GM18499 (cell line): Measurements from ENCODE around the gene SCO2.
"Not testable (repeated sequence)": the region's sequence is repeated elsewhere in the genome, so short reads cannot be mapped to it uniquely, and the experiment has no call there.

Experiments used
- ATAC-seq: cut with Tn5 transposase; IDR thresholded peaks from one replicate; pipeline ENCODE4 v1.9.1; 2021; ENCODE audit warnings: moderate number of reproducible peaks; ENCODE audit not compliant: insufficient read depth, unreplicated experiment

SCO2 gene

DNA sequence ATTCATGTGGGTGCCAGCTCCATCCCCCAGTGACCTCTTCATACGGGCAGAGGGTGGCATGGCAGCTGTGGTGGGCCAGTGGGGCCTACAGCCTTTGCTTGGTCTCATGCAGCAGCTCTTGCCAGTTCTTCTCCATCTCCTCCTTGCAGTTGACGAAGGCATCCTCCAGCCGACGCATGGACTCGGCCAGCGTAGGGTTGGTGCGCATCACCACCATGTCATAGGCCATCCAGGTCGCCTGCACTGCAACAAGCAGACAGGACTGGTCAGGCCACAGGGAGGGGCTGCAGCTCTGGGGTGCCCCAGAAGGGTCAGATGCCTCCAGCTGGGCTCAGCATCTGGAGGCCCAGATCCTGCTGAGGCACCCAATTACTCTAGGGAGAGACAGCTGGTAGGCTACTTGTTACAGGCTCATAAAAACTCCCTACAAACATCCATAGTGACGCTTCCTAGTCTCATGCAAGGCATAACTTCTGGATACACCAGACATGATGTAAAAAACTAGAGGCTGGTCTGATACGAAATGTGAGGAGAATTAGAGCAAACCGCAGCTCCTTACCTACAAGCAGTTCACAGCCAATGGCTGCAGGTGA is 25.9 kb upstream of the SCO2 start:
- no peak for ATAC-seq

DNA sequence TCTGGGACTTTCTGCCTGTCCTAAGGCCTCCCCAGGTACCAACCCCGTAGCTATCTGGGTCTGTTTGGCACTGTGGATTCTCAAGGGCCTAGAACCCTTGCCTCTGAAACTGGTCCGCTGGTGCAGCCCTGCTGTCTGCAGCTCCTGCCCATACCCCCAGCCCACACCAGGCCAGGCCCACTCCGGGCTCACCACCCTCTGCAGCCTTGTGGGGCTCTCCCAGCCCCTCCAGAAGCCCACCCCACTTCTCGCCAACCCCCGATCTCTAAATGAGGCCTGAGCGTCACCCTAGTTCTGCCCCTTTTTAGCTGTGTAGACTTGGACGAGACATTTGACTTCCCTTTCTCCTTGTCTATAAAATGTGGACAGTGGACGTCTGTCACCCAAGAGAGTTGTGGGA is 25.0 kb upstream of the SCO2 start:
- no peak for ATAC-seq

DNA sequence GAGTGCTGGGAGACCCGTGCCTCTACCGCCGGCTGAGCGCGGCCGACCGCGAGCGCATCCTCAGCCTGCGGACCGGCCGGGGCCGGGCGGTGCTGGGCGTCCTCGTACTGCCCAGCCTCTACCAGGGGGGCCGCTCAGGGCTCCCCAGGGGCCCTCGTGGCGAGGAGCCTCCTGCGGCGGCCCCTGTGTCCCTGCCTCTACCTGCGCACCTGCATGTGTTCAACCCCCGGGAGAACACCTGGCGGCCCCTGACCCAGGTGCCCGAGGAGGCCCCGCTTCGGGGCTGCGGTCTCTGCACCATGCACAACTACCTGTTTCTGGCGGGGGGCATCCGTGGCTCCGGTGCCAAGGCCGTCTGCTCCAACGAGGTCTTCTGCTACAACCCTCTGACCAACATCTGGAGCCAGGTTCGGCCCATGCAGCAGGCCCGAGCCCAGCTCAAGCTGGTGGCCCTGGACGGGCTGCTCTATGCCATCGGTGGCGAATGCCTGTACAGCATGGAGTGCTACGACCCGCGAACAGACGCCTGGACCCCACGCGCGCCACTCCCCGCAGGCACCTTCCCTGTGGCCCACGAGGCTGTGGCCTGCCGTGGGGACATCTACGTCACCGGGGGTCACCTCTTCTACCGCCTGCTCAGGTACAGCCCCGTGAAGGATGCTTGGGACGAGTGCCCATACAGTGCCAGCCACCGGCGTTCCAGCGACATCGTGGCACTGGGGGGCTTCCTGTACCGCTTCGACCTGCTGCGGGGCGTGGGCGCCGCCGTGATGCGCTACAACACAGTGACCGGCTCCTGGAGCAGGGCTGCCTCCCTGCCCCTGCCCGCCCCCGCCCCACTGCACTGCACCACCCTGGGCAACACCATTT is 23.8 kb upstream of the SCO2 start:
- ATAC-seq = no peak

DNA sequence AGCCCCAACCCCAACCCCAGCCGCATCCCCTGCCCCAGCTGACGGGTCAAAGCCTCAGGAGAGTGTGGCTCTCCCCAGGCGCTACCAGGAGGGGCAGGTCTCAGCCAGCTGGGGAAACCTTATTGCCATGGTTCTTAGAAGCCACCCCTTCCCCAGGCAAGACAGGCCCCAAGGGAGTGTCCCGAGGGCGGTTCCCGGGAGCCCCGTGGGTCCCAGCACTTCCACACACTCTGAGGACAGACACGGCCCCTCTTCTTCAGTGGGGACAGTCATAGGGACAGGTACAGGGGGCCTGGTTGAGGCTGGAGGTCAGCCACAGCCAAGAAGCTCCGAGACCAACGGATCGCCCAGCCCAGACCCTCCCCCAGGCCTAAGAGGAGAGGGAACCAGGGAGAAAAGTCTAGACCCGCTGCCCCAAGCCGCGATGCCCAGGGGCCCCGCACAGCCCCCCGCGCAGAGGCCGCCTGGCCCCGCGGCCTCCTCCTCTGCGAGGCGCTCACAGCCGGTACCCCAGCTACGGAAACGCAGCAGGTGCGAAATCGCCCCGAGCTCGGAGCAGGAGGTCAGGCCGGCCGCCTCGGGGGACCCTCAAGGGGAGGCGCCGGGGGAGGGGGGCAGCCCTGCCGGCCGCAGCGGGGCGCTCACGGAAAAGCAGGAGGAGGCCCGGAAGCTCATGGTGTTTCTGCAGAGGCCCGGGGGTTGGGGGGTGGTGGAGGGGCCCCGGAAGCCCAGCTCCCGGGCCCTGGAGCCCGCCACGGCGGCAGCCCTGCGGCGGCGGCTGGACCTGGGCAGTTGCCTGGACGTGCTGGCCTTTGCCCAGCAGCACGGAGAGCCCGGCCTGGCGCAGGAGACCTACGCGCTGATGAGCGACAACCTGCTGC is 22.9 kb upstream of the SCO2 start:
- ATAC-seq = no peak

DNA sequence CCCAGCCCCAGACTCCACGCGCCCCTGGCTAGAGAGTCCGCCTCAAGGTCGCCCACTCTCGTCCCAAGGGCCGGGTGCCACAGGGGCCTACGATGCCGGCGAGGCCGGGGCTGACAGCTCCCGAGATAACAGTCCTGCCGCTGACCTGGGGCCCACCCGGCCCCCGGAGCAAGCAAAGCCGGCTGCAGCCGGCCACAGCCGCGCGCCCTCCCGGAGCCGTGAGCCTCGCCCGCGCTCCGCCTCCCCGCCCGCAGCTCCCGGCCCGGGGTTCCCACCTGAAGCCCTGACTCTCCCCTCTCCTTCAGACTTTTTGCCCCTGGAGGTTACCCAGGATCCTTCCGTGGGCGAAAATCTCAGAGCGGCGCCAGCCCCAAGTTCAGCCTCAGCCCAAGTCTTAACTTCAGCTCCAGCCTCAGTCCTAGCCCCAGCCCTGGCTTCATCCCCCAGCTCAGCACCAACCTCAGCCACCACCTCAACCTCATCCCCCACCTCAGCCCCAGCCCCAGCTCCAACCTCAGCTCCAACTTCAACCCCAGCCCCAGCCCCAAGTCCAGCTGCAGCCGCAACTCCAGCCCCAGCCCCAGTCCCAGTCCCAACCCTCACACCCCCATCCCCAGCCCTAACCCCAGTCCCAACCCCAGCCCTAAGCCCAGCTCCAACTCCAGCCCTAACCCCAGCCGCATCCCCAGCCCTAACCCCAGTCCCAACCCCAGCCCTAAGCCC is 22.0 kb upstream of the SCO2 start:
- ATAC-seq = no peak

DNA sequence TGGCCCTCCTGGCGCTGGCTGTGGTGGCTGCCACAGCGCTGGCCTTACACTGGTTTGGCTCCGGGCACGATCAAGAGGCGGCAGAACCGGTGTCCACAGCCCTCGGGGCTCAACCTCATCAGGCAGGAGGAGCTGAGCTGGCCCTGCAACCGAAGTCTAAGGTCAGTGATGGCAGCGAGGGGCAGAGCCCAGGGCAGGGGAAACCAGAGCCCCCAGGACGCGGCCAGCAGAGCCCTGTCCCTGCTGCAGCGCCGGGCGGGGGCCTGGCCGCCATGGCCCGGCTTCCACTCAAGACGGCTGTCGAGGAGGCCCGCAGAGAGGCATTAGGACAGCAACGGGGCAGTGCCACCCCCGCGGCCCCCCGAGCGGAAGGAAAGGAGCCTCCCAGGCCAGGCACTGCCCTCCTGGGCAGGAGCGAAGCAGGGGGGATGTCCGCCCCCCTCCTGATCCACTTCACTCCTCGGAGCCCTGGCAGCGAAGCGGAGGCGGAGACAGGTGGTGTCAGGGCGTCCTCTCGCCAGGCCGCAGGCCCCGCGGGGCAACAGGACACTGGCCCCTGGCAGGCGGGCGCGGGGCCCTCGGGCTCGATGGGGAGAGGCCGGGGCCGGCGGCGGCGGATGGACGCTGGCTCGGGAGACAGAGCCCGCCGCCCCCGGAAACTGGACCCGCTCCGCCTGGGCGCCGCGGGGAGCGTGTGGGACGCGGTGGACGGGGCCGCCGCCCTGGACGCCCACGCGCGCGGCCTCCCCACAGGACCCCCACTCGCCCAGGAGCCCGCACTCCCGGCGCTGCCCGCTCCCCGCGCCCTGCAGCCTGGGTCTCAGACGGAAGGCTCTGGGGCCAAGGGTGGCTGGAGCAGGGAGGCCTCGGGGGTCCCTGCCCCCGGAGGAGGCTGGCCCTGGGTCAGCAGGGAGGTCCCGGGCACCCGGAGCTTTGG is 21.2 kb upstream of the SCO2 start:
- no peak for ATAC-seq

DNA sequence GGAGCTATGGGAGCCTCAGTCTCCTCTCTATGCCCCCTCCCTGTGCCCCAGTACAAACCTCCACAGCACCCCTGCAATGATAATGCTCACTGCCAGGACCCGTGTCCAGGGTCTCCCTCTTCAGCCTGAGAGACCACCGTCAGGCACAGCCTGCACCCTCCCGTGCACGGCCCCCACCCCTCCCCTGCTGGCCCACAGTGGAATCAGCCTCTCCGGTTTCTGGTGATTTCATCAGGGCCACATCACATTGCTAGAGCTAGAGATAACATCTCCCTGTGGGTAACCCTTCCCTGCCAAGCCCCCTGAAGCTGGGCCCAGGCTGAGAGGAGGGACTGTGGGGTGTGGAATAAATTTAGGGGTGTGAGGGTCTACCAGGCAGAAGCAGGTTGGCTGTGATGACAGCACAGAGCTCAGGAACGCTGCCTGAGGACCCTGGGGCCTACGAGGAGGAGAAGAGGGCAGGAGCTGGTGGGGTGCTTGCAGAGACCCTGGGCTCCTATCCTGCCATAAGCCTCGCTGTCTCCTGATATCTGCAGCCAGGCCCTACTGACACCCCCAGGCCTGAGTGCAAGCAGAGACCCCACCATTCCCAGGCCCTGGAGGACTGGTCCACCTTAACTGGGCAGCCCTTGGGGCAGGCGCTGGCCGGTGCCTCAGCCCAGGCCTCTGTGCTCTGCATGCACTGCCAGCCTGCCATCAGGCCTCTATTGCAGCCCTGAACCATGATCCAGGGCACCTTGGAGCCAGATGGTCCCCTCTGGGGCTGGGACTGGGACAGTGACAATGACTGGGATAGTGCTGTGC is 20.3 kb upstream of the SCO2 start, which contains the start of gene KLHDC7B:
KLHDC7B (plus strand) TSS at position 378 of the 804 bp plus-strand sequence; CDS start at position 723, 345 bp downstream.
- no peak for ATAC-seq

DNA sequence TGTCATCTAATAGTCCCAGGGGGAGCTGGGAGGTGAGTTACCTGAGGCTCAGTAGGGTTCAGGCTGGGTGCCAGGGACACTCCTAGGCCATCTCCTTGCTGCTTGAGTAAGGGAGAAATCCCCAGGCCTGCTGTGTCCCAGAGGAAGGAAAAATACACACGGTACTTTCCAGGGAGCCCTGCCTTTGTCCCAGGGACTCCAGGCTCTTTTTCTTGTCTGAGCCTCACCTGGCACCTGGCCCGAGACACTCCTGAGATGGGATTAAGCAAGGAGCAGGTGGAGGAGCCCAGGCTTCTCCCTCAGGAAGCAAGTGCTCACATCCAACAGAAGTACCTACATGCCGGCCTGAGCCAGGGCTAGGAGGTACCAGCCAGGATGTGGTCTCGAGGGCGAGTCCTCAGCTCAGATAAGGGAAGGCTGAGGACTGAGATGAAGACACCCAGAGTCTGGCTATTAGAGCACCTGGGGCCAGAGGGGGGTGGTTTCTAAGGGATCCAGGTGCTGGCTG is 19.4 kb upstream of the SCO2 start:
- ATAC-seq = no peak

DNA sequence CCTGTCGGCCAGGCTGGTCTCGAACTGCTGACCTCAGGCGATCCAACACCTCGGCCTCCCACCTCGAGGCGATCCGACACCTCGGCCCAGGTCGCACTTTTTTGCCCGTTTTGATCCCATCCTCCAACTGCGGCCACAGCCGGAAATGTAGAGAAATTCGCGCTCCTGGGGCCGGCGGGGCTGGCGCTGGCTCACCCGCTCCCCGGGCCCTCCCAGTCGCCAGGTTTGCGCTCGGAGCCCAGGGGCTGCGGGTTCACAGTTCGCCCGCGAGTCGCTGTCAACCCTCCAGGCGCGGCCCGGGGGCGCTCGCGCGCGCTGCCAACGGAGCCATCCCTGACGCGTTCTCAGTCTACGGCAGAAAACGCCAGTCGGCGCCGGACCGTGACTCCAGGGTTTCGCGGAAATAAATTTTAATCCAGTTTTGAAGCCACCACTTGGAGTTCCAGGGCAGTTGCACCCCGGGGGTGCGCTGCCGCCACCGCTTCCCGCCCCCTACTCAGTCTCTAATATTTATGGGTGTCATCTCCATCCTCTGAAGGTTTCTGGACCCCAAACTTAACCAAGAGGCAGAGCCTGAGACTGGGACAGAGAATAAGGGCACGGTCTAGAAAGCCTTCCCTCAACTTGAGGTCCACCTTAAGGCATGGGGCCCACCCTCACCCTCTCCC is 18.8 kb upstream of the SCO2 start:
- ATAC-seq = no peak

DNA sequence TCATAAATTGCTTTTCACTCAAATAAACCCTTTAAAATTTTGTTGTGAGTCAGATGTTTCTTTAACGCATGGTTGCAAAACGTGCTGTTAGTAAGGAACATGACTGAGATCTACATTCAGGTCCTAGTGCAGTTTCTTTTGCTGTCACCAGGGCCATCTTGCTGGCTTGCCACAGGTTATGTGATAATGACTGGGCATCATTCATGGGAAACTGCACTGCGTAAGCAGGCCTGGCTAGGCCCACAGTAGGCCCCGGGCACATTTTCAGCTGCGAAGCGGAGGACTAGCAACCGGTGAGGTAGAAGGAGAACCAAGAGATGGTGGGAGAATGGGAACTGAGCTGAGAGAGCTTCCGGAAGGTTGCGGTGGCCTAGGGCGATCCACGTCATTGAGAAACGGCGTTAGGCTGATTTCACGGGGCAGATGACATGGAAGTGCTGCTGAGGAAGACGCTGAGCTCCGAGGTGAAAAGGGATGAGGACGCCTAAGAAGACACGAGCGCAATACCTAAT is 17.1 kb upstream of the SCO2 start:
- ATAC-seq = no peak

DNA sequence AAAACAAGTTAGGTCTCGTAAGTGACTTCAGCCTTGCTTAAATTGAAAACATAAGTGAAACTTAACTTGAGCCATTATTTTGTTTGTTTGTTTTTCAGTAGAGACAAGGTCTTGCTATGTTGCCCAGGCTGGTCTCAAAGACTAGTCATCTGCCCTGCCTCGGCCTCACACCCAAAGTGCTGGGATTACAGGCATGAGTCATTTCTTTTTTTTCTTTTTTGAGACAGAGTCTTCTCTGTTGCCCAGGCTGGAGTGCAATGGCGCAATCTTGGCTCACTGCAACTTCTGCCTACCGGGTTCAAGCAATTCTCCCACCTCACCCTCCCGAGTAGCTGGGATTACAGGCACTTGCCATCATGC is 16.2 kb upstream of the SCO2 start:
- not testable (repeated sequence) for ATAC-seq

DNA sequence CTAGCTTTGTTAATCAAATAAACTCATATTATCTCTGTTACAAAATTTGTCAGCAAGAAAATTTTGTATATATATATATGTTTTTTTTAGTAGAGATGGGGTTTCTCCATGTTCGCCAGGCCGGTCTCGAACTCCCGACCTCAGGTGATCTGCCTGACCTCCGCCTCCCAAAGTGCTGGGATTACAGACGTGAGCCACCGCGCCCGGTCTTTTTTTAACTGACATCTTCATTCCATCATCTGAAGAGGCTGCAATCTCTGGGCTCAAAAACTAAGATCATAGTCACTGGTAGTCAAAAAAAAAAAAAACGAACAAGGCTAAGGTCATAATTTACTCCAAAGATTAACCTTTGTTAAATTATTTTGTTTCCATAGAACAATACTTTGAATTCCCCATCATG is 15.0 kb upstream of the SCO2 start:
- ATAC-seq = no peak

DNA sequence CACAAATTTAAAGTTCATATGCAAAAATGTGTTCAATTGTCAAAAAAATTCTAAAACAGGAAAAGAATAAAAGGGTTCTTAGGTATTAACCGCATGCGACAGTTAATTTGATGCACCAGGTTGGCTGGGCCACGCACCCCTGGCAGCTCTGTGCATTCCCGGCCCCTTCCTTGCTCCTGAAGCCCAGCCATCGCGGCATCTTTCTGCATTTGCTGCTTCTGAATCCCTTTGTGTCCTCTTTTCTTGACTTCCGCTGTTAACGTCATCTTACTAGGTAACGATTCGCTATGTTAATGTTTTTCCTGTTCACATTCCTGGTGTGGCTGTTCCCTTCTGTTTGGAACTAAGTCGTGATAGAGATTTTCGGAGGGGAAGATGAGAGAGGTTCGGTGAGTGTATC is 12.4 kb upstream of the SCO2 start:
- no peak for ATAC-seq

DNA sequence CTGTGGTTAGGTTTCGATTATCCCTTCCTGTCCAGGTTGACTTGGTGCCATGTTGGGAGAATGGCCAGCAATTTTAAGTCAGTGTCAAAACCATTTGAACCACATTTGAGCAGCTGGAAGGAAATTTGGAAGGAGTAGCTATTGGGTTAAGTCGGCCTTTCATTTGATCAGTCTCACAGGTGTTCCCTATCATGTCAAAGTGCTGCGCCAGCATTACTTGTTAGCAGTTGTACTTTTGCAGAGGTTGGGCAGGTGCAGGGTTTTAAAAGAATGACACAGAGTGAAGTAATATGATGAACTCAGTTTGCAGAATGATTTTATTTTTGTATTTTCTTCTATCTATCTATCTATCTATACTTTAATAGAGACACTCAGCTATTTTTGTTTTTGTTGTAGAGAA is 10.8 kb upstream of the SCO2 start:
- ATAC-seq = no peak

DNA sequence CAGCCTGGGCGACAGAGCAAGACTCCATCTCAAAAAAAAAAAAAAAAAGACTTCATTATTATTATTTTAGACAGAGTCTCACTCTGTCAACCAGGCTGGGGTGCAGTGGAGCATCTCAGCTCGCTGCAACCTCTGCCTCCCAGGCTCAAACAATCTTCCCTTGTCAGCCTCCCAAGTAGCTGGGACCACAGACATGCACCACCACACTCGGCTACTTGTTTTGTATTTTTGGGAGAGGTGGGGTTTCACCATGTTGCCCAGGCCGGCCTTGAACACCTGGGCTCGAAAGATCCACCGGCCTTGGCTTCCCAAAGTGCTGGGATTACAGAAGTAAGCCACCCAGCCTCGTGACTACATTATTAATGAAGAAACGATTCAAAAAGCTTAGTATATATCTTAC is 9.7 kb upstream of the SCO2 start:
- no peak for ATAC-seq

DNA sequence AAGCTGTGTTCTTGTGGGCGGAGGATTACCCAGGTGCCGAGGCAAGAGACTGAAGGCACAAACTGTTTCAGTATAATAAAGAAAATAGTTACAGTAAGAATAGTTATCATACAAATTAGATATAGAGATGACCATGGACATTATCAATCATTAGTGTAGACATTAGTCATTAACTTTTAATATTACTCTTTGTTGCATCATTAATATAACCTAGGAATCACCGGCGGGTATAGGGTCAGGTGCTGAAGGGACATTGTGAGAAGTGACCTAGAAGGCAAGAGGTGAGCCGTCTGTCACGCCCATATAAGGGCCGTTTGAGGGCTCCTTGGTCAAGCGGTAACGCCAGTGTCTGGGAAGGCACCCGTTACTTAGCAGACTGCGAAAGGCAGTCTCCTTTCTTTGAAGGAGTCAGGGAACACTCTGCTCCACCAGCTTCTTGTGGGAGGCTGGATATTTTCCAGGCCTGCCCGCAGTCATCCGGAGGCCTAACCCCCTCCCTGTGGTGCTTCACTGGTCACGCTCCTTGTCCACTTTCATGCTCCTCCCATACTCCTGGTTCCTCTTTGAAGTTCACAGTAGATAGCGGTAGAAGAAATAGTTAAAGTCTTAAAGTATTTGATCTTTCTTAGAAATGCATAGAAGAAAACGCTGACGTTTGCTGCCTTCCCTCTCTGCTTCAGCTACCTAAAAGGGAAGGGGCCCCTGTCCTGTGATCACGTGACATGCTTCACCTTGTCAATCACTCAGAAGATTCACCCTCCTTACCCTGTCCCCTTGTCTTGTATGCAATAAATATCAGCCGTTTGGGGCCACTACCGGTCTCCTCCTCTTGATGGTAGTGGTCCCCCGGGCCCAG is 8.7 kb upstream of the SCO2 start:
- ATAC-seq = not testable (repeated sequence)
